ENCODE measurements around the gene POLR2C. TPM values are rescaled to one million over a fixed set of nuclear protein-coding genes. Genes with fewer than 3 reads are reported as not detected.

Gene POLR2C
- total and polyA plus RNA-seq, 2 of the 13 experiments (the other 11 are each of a cell fraction or from before 2014, with no cell fraction given), result 104 to 216 TPM

- H3K27ac ChIP-seq (ENCODE audit: extremely low read length, insufficient read depth, low read length), result no peak overlapping the region
- intact Hi-C loops (cut with micrococcal nuclease; ENCODE audit: unreplicated experiment), result no loop called here
- in situ Hi-C loops (cut with HindIII; ENCODE audit: extremely low pct_ligation_motif_present, low pct_unique_long_range_greater_than_20kb), result loop anchor here (5.0 kb wide), 3 partner anchors 40 to 215 kb away; no protein-coding TSS in a partner anchor
Measured at GRCh38 chr16:57517397-57518367, 55.2 kb downstream of the POLR2C start.

More at GRCh38 chr16:57517397-57518367, 55.2 kb downstream of the POLR2C start:
- FAIRE-seq, result no peak
- H3K79me2 ChIP-seq (ENCODE audit: insufficient read depth, low read length), result no peaks in the 10 kb centered on the region
- H2AFZ ChIP-seq (ENCODE audit: low read length), result no peak overlapping the region
- no peaks in the 10 kb centered on the region for H3K9me3 ChIP-seq (ENCODE audit: low read length)
- CTCF ChIA-PET (ENCODE audit: low intra/inter-chr PET ratio, low total read pairs), result interaction anchor here (4.3 kb wide), 1 partner anchor 99 kb away, joined by 78 read pairs; no protein-coding TSS in a partner anchor
- H3K9ac ChIP-seq (ENCODE audit: insufficient read depth, low read depth, low read length), result no peak overlapping the region
- 88% methylated on average over 31 of the region's 31 CpGs for WGBS (ENCODE audit: low lambda C conversion rate)
- no peak for DNase-seq (ENCODE audit: low spot score)
- peaks cover 18% of the 10 kb centered on the region for H3K4me1 ChIP-seq (ENCODE audit: insufficient read depth, low read length)
- TF ChIP-seq MAFK (conservative IDR thresholded peaks at IDR 0.05 in 1 of 2, IDR thresholded peaks at IDR 0.05 in 1 of 2; ENCODE audit: low read length in 2 of 2), result peak; percentile 33 to 66; a peak in 2 of 4 replicates
- peak; percentile 94 for TF ChIP-seq ZBTB33 (CRISPR knock-in tag; IDR thresholded peaks at IDR 0.05)
- no peak for TF ChIP-seq FUBP1 (CRISPR knock-in tag; IDR thresholded peaks at IDR 0.05; ENCODE audit: borderline replicate concordance)
- peak; percentile 39 for TF ChIP-seq MAFF (IDR thresholded peaks at IDR 0.05; ENCODE audit: low read depth, low read length)
- TF ChIP-seq ZNF747 (CRISPR knock-in tag; IDR thresholded peaks at IDR 0.05; ENCODE audit: borderline replicate concordance), result no peak
- no peak overlapping the region for H3K4me3 ChIP-seq (replicated peaks in 1 of 3; ENCODE audit: insufficient read depth in 1 of 3, low read depth in 2 of 3, low read length in 3 of 3)
- H3K27me3 ChIP-seq (ENCODE audit: control insufficient read depth in 1 of 2, insufficient read depth in 2 of 2, low read length in 2 of 2), result no peaks in the 10 kb centered on the region
- no TSS peak for BruUV-seq (replicated peaks)
- POLR2A ChIA-PET, result interaction anchor here (0.9 to 3.0 kb wide), 5 partner anchors 35 to 71 kb away, joined by 3 to 16 read pairs (median 9); partner anchors contain the start of genes CIAPIN1, COQ9 and POLR2C
- ATAC-seq, result no peak
- no peak overlapping the region for H3K4me2 ChIP-seq (ENCODE audit: low read depth, low read length)
- no peaks in the 10 kb centered on the region for H4K20me1 ChIP-seq (ENCODE audit: insufficient read depth, low read length)
- no peaks in the 10 kb centered on the region for H3K36me3 ChIP-seq (replicated peaks in 1 of 2; ENCODE audit: control insufficient read depth in 1 of 2, insufficient read depth in 2 of 2, low read length in 2 of 2)
